WTC11 (cell line): ENCODE measurements around the gene PBX3.

Experiments
- ATF3 ChIP-seq: sonication (generic); formaldehyde crosslinking; conservative IDR thresholded peaks from 2 replicates; pipeline ENCODE4 v1.8.1; 2022; ENCODE audit warnings: mild to moderate bottlenecking, missing genetic modification reagents
- CBFB ChIP-seq: sonication (generic); formaldehyde crosslinking; IDR thresholded peaks from 2 replicates; pipeline ENCODE4 v1.8.1; 2022; ENCODE audit warnings: mild to moderate bottlenecking, low read depth, missing genetic modification reagents
- CTCF ChIP-seq: fragments of 200-600 bp; IDR thresholded peaks from 2 replicates; pipeline ENCODE4 v1.8.0; 2022; ENCODE audit warnings: antibody characterized with exemption
- GTF2I ChIP-seq: fragments of 250-450 bp; sonication (Bioruptor Pico); conservative IDR thresholded peaks from 2 replicates; pipeline ENCODE4 v1.4.0; 2021; ENCODE audit warnings: mild to moderate bottlenecking
- JAZF1 ChIP-seq: fragments of 250-450 bp; sonication (Bioruptor Pico); IDR thresholded peaks from 2 replicates; pipeline ENCODE4 v1.9.0; 2021; ENCODE audit warnings: moderate library complexity, mild to moderate bottlenecking, inconsistent platforms
- JUN ChIP-seq: sonication (generic); formaldehyde crosslinking; IDR thresholded peaks from 2 replicates; pipeline ENCODE4 v1.8.0; 2023; ENCODE audit warnings: mild to moderate bottlenecking, missing genetic modification reagents
- MXD4 ChIP-seq: fragments of 250-450 bp; sonication (Bioruptor Pico); IDR thresholded peaks from 2 replicates; pipeline ENCODE4 v1.8.0; 2021; ENCODE audit warnings: mild to moderate bottlenecking, moderate library complexity, borderline replicate concordance
- NFYB ChIP-seq: sonication (generic); formaldehyde crosslinking; conservative IDR thresholded peaks from 2 replicates; pipeline ENCODE4 v1.8.0; 2022; ENCODE audit warnings: low read depth, missing genetic modification reagents
- SP1 ChIP-seq: sonication (generic); formaldehyde crosslinking; conservative IDR thresholded peaks from 2 replicates; pipeline ENCODE4 v1.8.1; 2022; ENCODE audit warnings: missing genetic modification reagents
- TCF7 ChIP-seq: sonication (generic); formaldehyde crosslinking; IDR thresholded peaks from 2 replicates; pipeline ENCODE4 v1.8.0; 2022; ENCODE audit warnings: mild to moderate bottlenecking, low read depth, missing genetic modification reagents, moderate library complexity
- USF2 ChIP-seq: sonication (generic); formaldehyde crosslinking; IDR thresholded peaks from 2 replicates; pipeline ENCODE4 v1.8.1; 2023; ENCODE audit warnings: mild to moderate bottlenecking, missing genetic modification reagents, moderate library complexity
- TF ChIP-seq, protein P1 (sequence below): sonication (generic); formaldehyde crosslinking; IDR thresholded peaks from 2 replicates; pipeline ENCODE4 v1.8.0; 2022; ENCODE audit warnings: mild to moderate bottlenecking, missing genetic modification reagents
- TF ChIP-seq, protein P2 (sequence below): sonication (generic); formaldehyde crosslinking; IDR thresholded peaks from 2 replicates; pipeline ENCODE4 v1.8.0; 2022; ENCODE audit warnings: missing genetic modification reagents

GRCh38 chr9:125973547-125973946 lies 226.4 kb downstream of the PBX3 start:
- TF ChIP-seq SP1, result no peak
- no peak for TF ChIP-seq CTCF
- no peak for TF ChIP-seq MXD4
- no peak for TF ChIP-seq NFYB (CRISPR knock-in tag)
- TF ChIP-seq ATF3 (CRISPR knock-in tag), result no peak
- TF ChIP-seq, protein P1, sequence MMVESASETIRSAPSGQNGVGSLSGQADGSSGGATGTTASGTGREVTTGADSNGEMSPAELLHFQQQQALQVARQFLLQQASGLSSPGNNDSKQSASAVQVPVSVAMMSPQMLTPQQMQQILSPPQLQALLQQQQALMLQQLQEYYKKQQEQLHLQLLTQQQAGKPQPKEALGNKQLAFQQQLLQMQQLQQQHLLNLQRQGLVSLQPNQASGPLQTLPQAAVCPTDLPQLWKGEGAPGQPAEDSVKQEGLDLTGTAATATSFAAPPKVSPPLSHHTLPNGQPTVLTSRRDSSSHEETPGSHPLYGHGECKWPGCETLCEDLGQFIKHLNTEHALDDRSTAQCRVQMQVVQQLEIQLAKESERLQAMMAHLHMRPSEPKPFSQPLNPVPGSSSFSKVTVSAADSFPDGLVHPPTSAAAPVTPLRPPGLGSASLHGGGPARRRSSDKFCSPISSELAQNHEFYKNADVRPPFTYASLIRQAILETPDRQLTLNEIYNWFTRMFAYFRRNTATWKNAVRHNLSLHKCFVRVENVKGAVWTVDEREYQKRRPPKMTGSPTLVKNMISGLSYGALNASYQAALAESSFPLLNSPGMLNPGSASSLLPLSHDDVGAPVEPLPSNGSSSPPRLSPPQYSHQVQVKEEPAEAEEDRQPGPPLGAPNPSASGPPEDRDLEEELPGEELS (CRISPR knock-in tag), result no peak
- no peak for TF ChIP-seq CBFB (CRISPR knock-in tag)
- no peak for TF ChIP-seq GTF2I
- no peak for TF ChIP-seq TCF7
- no peak for TF ChIP-seq USF2 (CRISPR knock-in tag)
- no peak for TF ChIP-seq JUN (CRISPR knock-in tag)
- TF ChIP-seq JAZF1 (CRISPR knock-in tag), result no peak
- TF ChIP-seq, protein P2, sequence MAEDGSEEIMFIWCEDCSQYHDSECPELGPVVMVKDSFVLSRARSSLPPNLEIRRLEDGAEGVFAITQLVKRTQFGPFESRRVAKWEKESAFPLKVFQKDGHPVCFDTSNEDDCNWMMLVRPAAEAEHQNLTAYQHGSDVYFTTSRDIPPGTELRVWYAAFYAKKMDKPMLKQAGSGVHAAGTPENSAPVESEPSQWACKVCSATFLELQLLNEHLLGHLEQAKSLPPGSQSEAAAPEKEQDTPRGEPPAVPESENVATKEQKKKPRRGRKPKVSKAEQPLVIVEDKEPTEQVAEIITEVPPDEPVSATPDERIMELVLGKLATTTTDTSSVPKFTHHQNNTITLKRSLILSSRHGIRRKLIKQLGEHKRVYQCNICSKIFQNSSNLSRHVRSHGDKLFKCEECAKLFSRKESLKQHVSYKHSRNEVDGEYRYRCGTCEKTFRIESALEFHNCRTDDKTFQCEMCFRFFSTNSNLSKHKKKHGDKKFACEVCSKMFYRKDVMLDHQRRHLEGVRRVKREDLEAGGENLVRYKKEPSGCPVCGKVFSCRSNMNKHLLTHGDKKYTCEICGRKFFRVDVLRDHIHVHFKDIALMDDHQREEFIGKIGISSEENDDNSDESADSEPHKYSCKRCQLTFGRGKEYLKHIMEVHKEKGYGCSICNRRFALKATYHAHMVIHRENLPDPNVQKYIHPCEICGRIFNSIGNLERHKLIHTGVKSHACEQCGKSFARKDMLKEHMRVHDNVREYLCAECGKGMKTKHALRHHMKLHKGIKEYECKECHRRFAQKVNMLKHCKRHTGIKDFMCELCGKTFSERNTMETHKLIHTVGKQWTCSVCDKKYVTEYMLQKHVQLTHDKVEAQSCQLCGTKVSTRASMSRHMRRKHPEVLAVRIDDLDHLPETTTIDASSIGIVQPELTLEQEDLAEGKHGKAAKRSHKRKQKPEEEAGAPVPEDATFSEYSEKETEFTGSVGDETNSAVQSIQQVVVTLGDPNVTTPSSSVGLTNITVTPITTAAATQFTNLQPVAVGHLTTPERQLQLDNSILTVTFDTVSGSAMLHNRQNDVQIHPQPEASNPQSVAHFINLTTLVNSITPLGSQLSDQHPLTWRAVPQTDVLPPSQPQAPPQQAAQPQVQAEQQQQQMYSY, result no peak
